GM12878 (cell line): ENCODE results near the gene TRAPPC6A. TPM values are rescaled to one million over a fixed set of nuclear protein-coding genes. Genes with fewer than 3 reads are reported as not detected.
A peak's percentile ranks its signal among the peaks of the same experiment; 100 is the strongest.

Experiments
- ATAC-seq: fragments of 200-7000 bp; cut with Tn5 transposase; 3 replicates; pipeline ENCODE4 v1.9.1; 2020; ENCODE audit warnings: mild to moderate bottlenecking, moderate library complexity
- BruUV-seq: library from RNA; stranded (reverse); fragments of 400-500 nt; replicated peaks from 2 replicates; lab custom pipeline; 2021; lab: Mats Ljungman, UMichigan
- CTCF ChIA-PET: fragments of 300-600 bp; sonication (Branson Sonifier 250); formaldehyde crosslinking; extraction: SDS; loops from one replicate; lab custom pipeline; 2021; ENCODE audit warnings: inconsistent platforms; lab: Yijun Ruan, JAX
- POLR2A ChIA-PET: fragments of 350-600 bp; formaldehyde crosslinking; extraction: SDS; loops from one replicate; lab custom pipeline; 2021; ENCODE audit warnings: inconsistent platforms; lab: Charles Lee
- RAD21 ChIA-PET: fragments of 300-600 bp; sonication (Branson Sonifier 250); formaldehyde crosslinking; loops from one replicate; lab custom pipeline; 2023; ENCODE audit warnings: antibody characterized with exemption; ENCODE audit not compliant: unreplicated experiment; lab: Charles Lee
- SMC1A ChIA-PET: fragments of 300-600 bp; sonication (Branson Sonifier 250); formaldehyde crosslinking; loops from one replicate; lab custom pipeline; 2023; ENCODE audit not compliant: unreplicated experiment, uncharacterized antibody; lab: Charles Lee
- DNase-seq: peaks from one replicate; pipeline ENCODE4 v3.0.0-alpha.2; 2011; ENCODE audit warnings: low read depth, low spot score
- FAIRE-seq: peaks from 3 replicates; lab custom pipeline; 2011; peaks lifted over from hg19 to GRCh38; lab: Jason Lieb, UNC
- H2AFZ ChIP-seq: 2 replicates; pipeline ENCODE4 v1.6.0; 2011; ENCODE audit warnings: low read depth, low read length, control low read depth; ENCODE audit not compliant: control insufficient read depth
- H3K27ac ChIP-seq: 2 replicates; pipeline ENCODE4 v1.5.1; 2011; ENCODE audit warnings: control low read depth; ENCODE audit not compliant: control insufficient read depth, insufficient read depth
- H3K27me3 ChIP-seq, 2 experiments: replicated peaks in 1 of 2; 2 replicates each; pipeline versions ENCODE4 v1.6.0 to v1.6.1; 2011; ENCODE audit warnings: low read length in 1 of 2; ENCODE audit not compliant: control insufficient read depth in 2 of 2, insufficient read depth in 2 of 2
- H3K36me3 ChIP-seq, 2 experiments: 2 replicates each; pipeline ENCODE4 v1.5.1; 2011; ENCODE audit warnings: low read length in 1 of 2; ENCODE audit not compliant: control insufficient read depth in 2 of 2, insufficient read depth in 2 of 2
- H3K4me1 ChIP-seq: 2 replicates; pipeline ENCODE4 v1.6.1; 2011; ENCODE audit warnings: mild to moderate bottlenecking, low read length, moderate library complexity, mixed read lengths; ENCODE audit not compliant: control insufficient read depth, insufficient read depth
- H3K4me2 ChIP-seq: 2 replicates; pipeline ENCODE4 v1.6.0; 2011; ENCODE audit warnings: control low read depth; ENCODE audit not compliant: control insufficient read depth, insufficient read depth
- H3K4me3 ChIP-seq: fragments of 200-600 bp; sonication (generic); 2 replicates; pipeline ENCODE4 v1.5.1; 2016
- H3K79me2 ChIP-seq: 2 replicates; pipeline ENCODE4 v1.6.0; 2011; ENCODE audit warnings: low read length; ENCODE audit not compliant: control insufficient read depth, insufficient read depth
- H3K9ac ChIP-seq: 2 replicates; pipeline ENCODE4 v1.8.0; 2011; ENCODE audit warnings: low read length, control low read depth, mixed read lengths; ENCODE audit not compliant: control insufficient read depth, insufficient read depth
- H3K9me3 ChIP-seq: replicated peaks from 3 replicates; pipeline ENCODE4 v1.5.1; 2011; ENCODE audit warnings: mild to moderate bottlenecking, low read length; ENCODE audit not compliant: control insufficient read depth, insufficient read depth
- H4K20me1 ChIP-seq: 2 replicates; pipeline ENCODE4 v1.6.0; 2011; ENCODE audit not compliant: control insufficient read depth, insufficient read depth
- EZH2 ChIP-seq: IDR thresholded peaks from 2 replicates; pipeline ENCODE4 v1.6.1; 2012; ENCODE audit warnings: low read depth, mild to moderate bottlenecking, control low read depth, inconsistent platforms, low read length, borderline replicate concordance; ENCODE audit not compliant: control insufficient read depth
- WGBS: methylation state at CpG from one replicate; pipeline ENCODE4 v1.1.6; 2016; ENCODE audit warnings: low lambda C conversion rate; ENCODE audit not compliant: insufficient replicate concordance, insufficient coverage; ENCODE audit errors: missing lambda C conversion rate; 5-methylcytosine and 5-hydroxymethylcytosine counted together
- in situ Hi-C: fragments of 300-500 bp; cut with MboI; formaldehyde crosslinking; loops from 9 replicates; pipeline ENCODE4 v1.14.3; 2018; ENCODE audit warnings: mixed read lengths
- intact Hi-C: fragments of 100-400 bp; cut with micrococcal nuclease; formaldehyde crosslinking; loops from one replicate; pipeline ENCODE4 v1.14.2; 2022; ENCODE audit not compliant: unreplicated experiment
- polyA plus RNA-seq, 11 experiments: library from polyadenylated mRNA; depleted of rRNA in 4 of 11; unstranded in 6 of 11; stranded (reverse) in 5 of 11; fragments of >200 nt; fragmentation: Nextera tagmentation in 4 of 11; fragmentation: Illumina TruSeq in 1 of 11; extraction: Ambion mirVana in 4 of 11; extraction: Trizol in 1 of 11; gene quantifications; 1 replicate in 1 of 11; 2 replicates in 10 of 11; pipeline versions ENCODE4 v1.2.1 to v1.2.3, GENCODE V29; 2011 to 2016; ENCODE audit warnings: inconsistent platforms in 2 of 11, missing spikeins in 2 of 11, low read depth in 1 of 11
- total RNA-seq, 4 experiments: library from RNA; depleted of rRNA in 3 of 4; stranded (reverse); fragments of >200 nt in 3 of 4; fragmentation: Illumina TruSeq in 1 of 4; extraction: Trizol in 1 of 4; gene quantifications; 2 replicates each; pipeline versions ENCODE4 v1.2.1 to v1.2.3, GENCODE V29; 2013 to 2021
- TF ChIP-seq, protein P1 (sequence below), 3 experiments: IDR thresholded peaks in 2 of 3; conservative IDR thresholded peaks in 1 of 3; 2 replicates each; pipeline ENCODE4 v1.5.1; 2011; ENCODE audit warnings: low read depth in 3 of 3, low read length in 3 of 3, mild to moderate bottlenecking in 3 of 3, control low read depth in 2 of 3, moderate library complexity in 2 of 3, inconsistent platforms in 1 of 3, mixed read lengths in 1 of 3; ENCODE audit not compliant: control insufficient read depth in 2 of 3, insufficient read depth in 1 of 3; ENCODE audit errors: extremely low read depth in 1 of 3
- TF ChIP-seq, protein P2 (sequence below): fragments of 450-650 bp; IDR thresholded peaks from 2 replicates; pipeline ENCODE4 v1.6.1; 2018; ENCODE audit warnings: mild to moderate bottlenecking, low read depth, moderate library complexity; ENCODE audit not compliant: partially characterized antibody

Gene TRAPPC6A
- total and polyA plus RNA-seq, 10 of the 15 experiments (the other 5 are each of a cell fraction or from before 2014, with no cell fraction given), result 1.8 to 83.9 (median 35.8) TPM

DNA sequence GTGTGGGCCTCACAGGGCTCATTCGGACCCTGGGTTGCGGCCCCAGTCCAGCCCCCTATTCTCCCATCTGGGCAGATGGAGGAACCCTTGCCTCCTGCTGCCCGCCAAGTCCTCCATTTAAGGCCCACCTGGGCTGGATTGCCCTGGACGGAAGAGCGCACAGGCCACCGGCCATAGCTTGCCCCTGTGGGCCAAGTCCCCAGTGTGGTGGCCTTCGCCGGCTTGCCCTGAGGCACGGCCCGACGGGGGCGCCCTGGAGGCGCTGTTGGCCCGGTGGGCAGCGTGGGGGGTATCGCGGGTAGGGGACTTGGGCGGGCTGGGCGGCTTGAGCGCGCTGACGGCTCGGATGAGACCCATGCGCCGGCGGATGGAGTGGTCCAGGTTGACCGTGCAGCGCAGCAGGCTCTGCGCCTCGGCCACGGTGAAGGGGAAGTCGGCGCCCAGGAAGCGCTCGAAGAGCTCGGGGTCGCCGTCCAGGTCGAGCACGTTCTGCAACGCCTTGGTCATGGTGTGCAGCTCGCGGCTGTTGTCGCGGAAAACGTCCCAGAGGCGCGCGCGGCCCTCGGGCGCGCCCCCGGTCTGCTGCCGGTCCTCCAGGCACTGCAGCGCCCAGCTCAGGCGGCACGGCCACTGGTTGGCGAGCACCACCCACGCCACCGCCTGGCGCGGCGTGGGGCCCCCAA, 26.1 kb downstream of the TRAPPC6A start:
- SMC1A ChIA-PET, result no interaction called here
- no peak for DNase-seq
- Histone ChIP-seq H3K4me2 (peak overlapping the region; percentile 74), H4K20me1 (no peaks in the 10 kb centered on the region), H3K9ac (no peak overlapping the region), H3K79me2 (no peaks in the 10 kb centered on the region), H3K36me3 (no peaks in the 10 kb centered on the region), H3K4me1 (peaks cover 14% of the 10 kb centered on the region), H3K9me3 (no peaks in the 10 kb centered on the region; the same call in 2 of the 3 replicates)
- BruUV-seq, result no TSS peak
- 46% methylated on average over 62 of the region's 64 CpGs for WGBS
- intact Hi-C loops, result no loop called here
- POLR2A ChIA-PET, result no interaction called here
- CTCF ChIA-PET, result no interaction called here
- TF ChIP-seq, protein P1, sequence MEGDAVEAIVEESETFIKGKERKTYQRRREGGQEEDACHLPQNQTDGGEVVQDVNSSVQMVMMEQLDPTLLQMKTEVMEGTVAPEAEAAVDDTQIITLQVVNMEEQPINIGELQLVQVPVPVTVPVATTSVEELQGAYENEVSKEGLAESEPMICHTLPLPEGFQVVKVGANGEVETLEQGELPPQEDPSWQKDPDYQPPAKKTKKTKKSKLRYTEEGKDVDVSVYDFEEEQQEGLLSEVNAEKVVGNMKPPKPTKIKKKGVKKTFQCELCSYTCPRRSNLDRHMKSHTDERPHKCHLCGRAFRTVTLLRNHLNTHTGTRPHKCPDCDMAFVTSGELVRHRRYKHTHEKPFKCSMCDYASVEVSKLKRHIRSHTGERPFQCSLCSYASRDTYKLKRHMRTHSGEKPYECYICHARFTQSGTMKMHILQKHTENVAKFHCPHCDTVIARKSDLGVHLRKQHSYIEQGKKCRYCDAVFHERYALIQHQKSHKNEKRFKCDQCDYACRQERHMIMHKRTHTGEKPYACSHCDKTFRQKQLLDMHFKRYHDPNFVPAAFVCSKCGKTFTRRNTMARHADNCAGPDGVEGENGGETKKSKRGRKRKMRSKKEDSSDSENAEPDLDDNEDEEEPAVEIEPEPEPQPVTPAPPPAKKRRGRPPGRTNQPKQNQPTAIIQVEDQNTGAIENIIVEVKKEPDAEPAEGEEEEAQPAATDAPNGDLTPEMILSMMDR (IDR thresholded peaks at IDR 0.05 in 2 of 3, conservative IDR thresholded peaks at IDR 0.05 in 1 of 3; ENCODE audit: control insufficient read depth in 2 of 3, extremely low read depth in 1 of 3, insufficient read depth in 1 of 3, low read depth in 3 of 3, low read length in 3 of 3), result 0 out of 6 replicates have a peak, but pooled peaks of 1 of the 3 experiments have one; percentile 5
- no peak for TF ChIP-seq EZH2
- TF ChIP-seq, protein P2, sequence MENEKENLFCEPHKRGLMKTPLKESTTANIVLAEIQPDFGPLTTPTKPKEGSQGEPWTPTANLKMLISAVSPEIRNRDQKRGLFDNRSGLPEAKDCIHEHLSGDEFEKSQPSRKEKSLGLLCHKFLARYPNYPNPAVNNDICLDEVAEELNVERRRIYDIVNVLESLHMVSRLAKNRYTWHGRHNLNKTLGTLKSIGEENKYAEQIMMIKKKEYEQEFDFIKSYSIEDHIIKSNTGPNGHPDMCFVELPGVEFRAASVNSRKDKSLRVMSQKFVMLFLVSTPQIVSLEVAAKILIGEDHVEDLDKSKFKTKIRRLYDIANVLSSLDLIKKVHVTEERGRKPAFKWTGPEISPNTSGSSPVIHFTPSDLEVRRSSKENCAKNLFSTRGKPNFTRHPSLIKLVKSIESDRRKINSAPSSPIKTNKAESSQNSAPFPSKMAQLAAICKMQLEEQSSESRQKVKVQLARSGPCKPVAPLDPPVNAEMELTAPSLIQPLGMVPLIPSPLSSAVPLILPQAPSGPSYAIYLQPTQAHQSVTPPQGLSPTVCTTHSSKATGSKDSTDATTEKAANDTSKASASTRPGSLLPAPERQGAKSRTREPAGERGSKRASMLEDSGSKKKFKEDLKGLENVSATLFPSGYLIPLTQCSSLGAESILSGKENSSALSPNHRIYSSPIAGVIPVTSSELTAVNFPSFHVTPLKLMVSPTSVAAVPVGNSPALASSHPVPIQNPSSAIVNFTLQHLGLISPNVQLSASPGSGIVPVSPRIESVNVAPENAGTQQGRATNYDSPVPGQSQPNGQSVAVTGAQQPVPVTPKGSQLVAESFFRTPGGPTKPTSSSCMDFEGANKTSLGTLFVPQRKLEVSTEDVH, result no peak
- TF ChIP-seq, all 136 proteins: peak for 1
- RAD21 ChIA-PET, result no interaction called here
- no peak overlapping the region for H3K27ac ChIP-seq
- in situ Hi-C loops, result no loop called here
- no peak overlapping the region for H3K4me3 ChIP-seq
- H3K27me3 ChIP-seq, result peaks cover 5 to 9% of the 10 kb centered on the region in 2 experiments; a peak in 3 of 4 replicates
- ATAC-seq, result no peak
- FAIRE-seq, result no peak
- H2AFZ ChIP-seq, result no peak overlapping the region
